GM12892 (cell line): Measurements from ENCODE around the gene SLC8A1.

Source experiments
- POLR2AphosphoS5 ChIP-seq: IDR thresholded peaks from 2 replicates; pipeline ENCODE4 v1.6.1; 2011; ENCODE audit warnings: low read depth, low read length, control low read depth
- TAF1 ChIP-seq: IDR thresholded peaks from 2 replicates; pipeline ENCODE4 v1.6.1; 2011; ENCODE audit warnings: low read depth, mild to moderate bottlenecking, control low read depth, low read length, borderline replicate concordance

DNA sequence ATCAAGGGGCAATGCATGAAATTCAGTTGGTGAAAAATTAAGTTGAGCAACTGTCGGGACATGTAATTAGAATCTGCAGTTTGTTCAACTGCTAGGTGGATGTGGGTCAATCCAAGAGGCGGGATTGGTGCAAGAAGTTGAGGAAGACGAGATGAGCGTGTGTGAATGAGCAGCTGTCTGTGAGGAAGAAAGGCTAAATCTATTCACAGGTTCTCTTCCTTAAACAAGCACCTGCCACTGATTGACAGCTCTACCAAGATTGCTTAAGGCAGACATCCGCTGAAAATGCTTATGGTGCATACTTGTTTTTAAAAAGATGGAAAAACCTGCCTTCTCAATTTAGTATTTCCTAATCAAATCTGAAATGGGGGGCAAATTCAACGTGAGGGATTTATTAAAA, 349.4 kb downstream of the SLC8A1 start:
- TF ChIP-seq POLR2AphosphoS5 (no peak), TAF1 (no peak)
